M059J (cell line): Measurements from ENCODE around the gene SPZ1. TPM values are rescaled to one million over a fixed set of nuclear protein-coding genes. Genes with fewer than 3 reads are reported as not detected.
"Not testable (repeated sequence)": the region's sequence is repeated elsewhere in the genome, so short reads cannot be mapped to it uniquely, and the experiment has no call there.

Experiments used
- DNase-seq: peaks from one replicate; pipeline ENCODE4 v3.0.0-alpha.2; 2012; ENCODE audit warnings: low read depth
- total RNA-seq: library from RNA; depleted of rRNA; stranded (reverse); fragments of >200 nt; shearing (Covaris generic); gene quantifications from 2 replicates; pipeline ENCODE4 v1.2.3, GENCODE V29; 2014; rRNA removed

The SPZ1 gene
- total RNA-seq, 1 experiment from 2014 or later, result not detected

- no peak for DNase-seq
These were observed 17.6 kb downstream of the SPZ1 start for GRCh38 chr5:80337379-80337778.

- no peak for DNase-seq
These were observed 19.3 kb downstream of the SPZ1 start for GRCh38 chr5:80339116-80339515.

- no peak for DNase-seq
These were observed 21.4 kb downstream of the SPZ1 start for GRCh38 chr5:80341016-80341775.

GRCh38 chr5:80343067-80343466, 23.3 kb downstream of the SPZ1 start:
- DNase-seq, result peak; percentile 25

GRCh38 chr5:80346055-80346454, 26.3 kb downstream of the SPZ1 start:
- DNase-seq, result peak; percentile 48

- DNase-seq, result no peak
These were observed 28.4 kb downstream of the SPZ1 start for GRCh38 chr5:80348171-80348570.

- DNase-seq, result not testable (repeated sequence)
These were observed 31.2 kb downstream of the SPZ1 start for GRCh38 chr5:80351019-80351418.

- DNase-seq, result no peak
These were observed 35.9 kb downstream of the SPZ1 start for GRCh38 chr5:80355686-80356085.

- DNase-seq, result no peak
These were observed 37.9 kb downstream of the SPZ1 start for GRCh38 chr5:80357671-80358070.

- no peak for DNase-seq
These were observed 41.2 kb downstream of the SPZ1 start for GRCh38 chr5:80360914-80361444.

- DNase-seq, result no peak
These were observed 45.1 kb downstream of the SPZ1 start for GRCh38 chr5:80364892-80365291.

GRCh38 chr5:80368661-80369480, 49.1 kb downstream of the SPZ1 start:
- no peak for DNase-seq

- DNase-seq, result no peak
These were observed 49.7 kb downstream of the SPZ1 start for GRCh38 chr5:80369521-80369920.

GRCh38 chr5:80370390-80370789, 50.6 kb downstream of the SPZ1 start:
- no peak for DNase-seq

Other genes with a start within 250 kb of the SPZ1 start
- 8.9 and 13.5 TPM in 2 replicates for gene SERINC5, start 64.0 kb upstream of the SPZ1 start, total RNA-seq
- gene ZFYVE16, start 88.1 kb downstream of the SPZ1 start, total RNA-seq, result 21.9 and 26.9 TPM in 2 replicates
- gene FAM151B, start 168.1 kb downstream of the SPZ1 start, total RNA-seq, result 1.6 TPM in 1 of 2 replicates, not detected in the other